ENCODE data around the gene STEEP1. TPM values are rescaled to one million over a fixed set of nuclear protein-coding genes. Genes with fewer than 3 reads are reported as not detected.
A peak's percentile ranks its signal among the peaks of the same experiment; 100 is the strongest.

The STEEP1 gene
- total RNA-seq, 1 experiment from 2014 or later, result 29.2 TPM

DNA sequence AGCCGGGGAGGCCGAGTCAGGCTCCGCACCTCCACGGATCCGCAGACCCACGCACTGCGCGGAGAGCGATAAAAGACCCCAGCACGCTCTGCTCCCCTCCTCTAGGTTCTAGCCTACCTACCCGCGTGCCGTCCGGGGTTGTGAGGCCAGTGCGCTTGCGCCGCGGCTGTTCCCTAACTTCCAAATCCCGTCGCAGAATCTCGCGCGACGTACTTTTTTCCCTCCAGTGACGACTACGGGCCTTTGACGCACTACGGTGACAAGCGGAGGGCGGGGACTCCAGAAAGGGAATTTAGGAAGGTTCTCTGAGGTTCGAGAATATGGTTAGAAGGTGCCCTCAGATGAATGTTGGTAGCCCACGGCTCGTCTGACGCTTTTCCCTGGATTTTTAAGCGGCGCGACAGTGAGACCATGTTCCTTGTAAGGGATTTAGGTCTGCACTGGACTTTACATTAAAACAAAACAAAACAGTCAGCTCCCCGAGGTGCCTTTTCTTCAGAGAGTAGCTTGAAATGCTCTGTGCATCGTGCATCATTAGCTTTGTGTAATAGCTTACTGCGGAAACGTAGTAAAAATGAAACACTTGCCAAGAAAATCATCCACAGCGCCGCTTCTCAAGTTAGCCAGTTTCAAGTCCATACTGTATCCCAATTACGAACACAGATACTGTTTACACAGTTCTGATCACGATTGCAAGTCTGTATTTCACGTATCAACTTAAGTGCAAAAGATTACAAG lies 41.2 kb upstream of the STEEP1 start, which contains the start of gene NKRF:
NKRF (minus strand) TSS at position 145 of the 738 bp plus-strand sequence.
- TF ChIP-seq, protein P1, sequence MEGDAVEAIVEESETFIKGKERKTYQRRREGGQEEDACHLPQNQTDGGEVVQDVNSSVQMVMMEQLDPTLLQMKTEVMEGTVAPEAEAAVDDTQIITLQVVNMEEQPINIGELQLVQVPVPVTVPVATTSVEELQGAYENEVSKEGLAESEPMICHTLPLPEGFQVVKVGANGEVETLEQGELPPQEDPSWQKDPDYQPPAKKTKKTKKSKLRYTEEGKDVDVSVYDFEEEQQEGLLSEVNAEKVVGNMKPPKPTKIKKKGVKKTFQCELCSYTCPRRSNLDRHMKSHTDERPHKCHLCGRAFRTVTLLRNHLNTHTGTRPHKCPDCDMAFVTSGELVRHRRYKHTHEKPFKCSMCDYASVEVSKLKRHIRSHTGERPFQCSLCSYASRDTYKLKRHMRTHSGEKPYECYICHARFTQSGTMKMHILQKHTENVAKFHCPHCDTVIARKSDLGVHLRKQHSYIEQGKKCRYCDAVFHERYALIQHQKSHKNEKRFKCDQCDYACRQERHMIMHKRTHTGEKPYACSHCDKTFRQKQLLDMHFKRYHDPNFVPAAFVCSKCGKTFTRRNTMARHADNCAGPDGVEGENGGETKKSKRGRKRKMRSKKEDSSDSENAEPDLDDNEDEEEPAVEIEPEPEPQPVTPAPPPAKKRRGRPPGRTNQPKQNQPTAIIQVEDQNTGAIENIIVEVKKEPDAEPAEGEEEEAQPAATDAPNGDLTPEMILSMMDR (IDR thresholded peaks at IDR 0.05; ENCODE audit: insufficient read depth in 1 of 2, low read depth in 1 of 2, low read length in 1 of 2, severe bottlenecking in 1 of 2, unreplicated experiment in 1 of 2), result no peak
- intact Hi-C loops (cut with micrococcal nuclease; ENCODE audit: unreplicated experiment), result loop anchor here (2.0 to 10.0 kb wide), 2 partner anchors 50 to 92 kb away; no protein-coding TSS in a partner anchor
- Histone ChIP-seq H3K27me3 (replicated peaks; ENCODE audit: control insufficient read depth, insufficient read depth, low read length) (no peaks in the 10 kb centered on the region), H3K4me1 (no peaks in the 10 kb centered on the region), H3K36me3 (ENCODE audit: control insufficient read depth, insufficient read depth, low read length) (no peaks in the 10 kb centered on the region), H3K4me3 (ENCODE audit: low read depth, low read length) (peak within 1 kb of the TSS; percentile 95), H3K9me3 (no peaks in the 10 kb centered on the region)
- Mint-ChIP-seq H3K27me3 (ENCODE audit: insufficient read depth, unreplicated experiment) (no peaks in the 10 kb centered on the region), H3K36me3 (ENCODE audit: insufficient read depth, unreplicated experiment) (peaks cover 13% of the 10 kb centered on the region), H3K4me3 (ENCODE audit: unreplicated experiment) (peak within 1 kb of the TSS; percentile 94), H3K9me3 (ENCODE audit: unreplicated experiment) (no peaks in the 10 kb centered on the region), H3K4me1 (ENCODE audit: low read depth, unreplicated experiment) (no peaks in the 10 kb centered on the region), H3K27ac (ENCODE audit: unreplicated experiment) (peak within 1 kb of the TSS; percentile 94)
- peak; percentile 90 to 91 for DNase-seq
- TSS peak; percentile 65 for BruUV-seq (replicated peaks)
- ChIA-PET CTCF (interaction anchor here (0.7 to 0.8 kb wide), 3 partner anchors 87 to 122 kb away, joined by 4 to 13 read pairs (median 7); partner anchors contain the start of gene SEPTIN6), POLR2A (interaction anchor here (0.5 to 1.0 kb wide), 4 partner anchors 31 to 103 kb away, joined by 3 to 10 read pairs (median 4); no protein-coding TSS in a partner anchor)

DNA sequence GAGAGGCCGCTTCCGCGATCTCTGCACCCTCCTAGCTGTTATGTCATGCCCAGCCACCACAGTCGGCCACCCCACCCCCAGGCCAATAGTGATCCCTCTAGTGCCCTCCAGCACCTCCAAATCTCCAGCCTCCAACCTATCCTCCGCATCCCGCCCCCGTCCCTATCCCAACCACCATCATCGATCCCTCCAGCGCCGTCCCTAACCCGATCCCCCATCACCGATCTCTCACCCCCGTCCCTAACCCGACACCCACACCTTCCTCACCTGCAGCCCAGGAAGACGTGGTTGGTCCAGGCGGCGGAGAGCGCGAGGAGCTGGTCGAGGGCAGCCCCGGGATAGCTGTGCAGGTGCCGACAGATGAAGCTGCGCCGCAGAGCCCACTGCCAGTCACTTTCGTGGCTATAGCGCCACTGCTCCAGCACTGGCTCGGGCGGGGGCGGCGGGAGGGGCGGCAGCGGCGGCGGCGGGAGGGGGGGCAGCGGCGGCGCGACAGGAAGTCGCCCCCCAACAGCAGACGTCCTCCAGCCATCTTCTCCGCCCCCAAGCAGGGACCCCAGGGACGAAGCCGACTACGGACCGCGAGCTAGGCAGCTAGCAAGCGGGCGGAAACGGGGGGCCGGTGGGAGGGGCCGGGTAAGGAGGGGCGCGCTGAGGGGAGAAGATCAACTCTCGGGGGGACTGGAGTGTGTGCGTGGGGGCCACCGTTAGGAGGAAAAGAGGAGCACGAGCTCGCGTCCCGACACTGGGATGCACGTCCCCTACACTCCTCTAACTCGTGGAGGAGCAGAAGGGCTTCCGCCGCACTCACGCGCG lies 40.5 kb upstream of the STEEP1 start:
- Histone ChIP-seq H3K4me3 (ENCODE audit: low read depth, low read length) (peak overlapping the region; percentile 95), H3K36me3 (ENCODE audit: control insufficient read depth, insufficient read depth, low read length) (no peaks in the 10 kb centered on the region), H3K9me3 (no peaks in the 10 kb centered on the region), H3K4me1 (no peaks in the 10 kb centered on the region), H3K27me3 (replicated peaks; ENCODE audit: control insufficient read depth, insufficient read depth, low read length) (no peaks in the 10 kb centered on the region)
- DNase-seq, result peak; percentile 29 to 35
- Mint-ChIP-seq H3K4me1 (ENCODE audit: low read depth, unreplicated experiment) (no peaks in the 10 kb centered on the region), H3K36me3 (ENCODE audit: insufficient read depth, unreplicated experiment) (peaks cover 14% of the 10 kb centered on the region), H3K9me3 (ENCODE audit: unreplicated experiment) (no peaks in the 10 kb centered on the region), H3K4me3 (ENCODE audit: unreplicated experiment) (peak overlapping the region; percentile 94), H3K27ac (ENCODE audit: unreplicated experiment) (peak overlapping the region; percentile 94), H3K27me3 (ENCODE audit: insufficient read depth, unreplicated experiment) (no peaks in the 10 kb centered on the region)
- intact Hi-C loops (cut with micrococcal nuclease; ENCODE audit: unreplicated experiment), result loop anchor here (2.0 to 10.0 kb wide), 2 partner anchors 51 to 91 kb away; no protein-coding TSS in a partner anchor
- POLR2A ChIA-PET, result interaction anchor here (0.5 to 1.0 kb wide), 4 partner anchors 30 to 103 kb away, joined by 3 to 10 read pairs (median 4); no protein-coding TSS in a partner anchor
- no TSS peak for BruUV-seq (replicated peaks)
- CTCF ChIA-PET, result interaction anchor here (0.6 to 0.7 kb wide), 3 partner anchors 123 to 176 kb away, joined by 3 to 13 read pairs (median 5); partner anchors contain the start of gene SLC25A5
- TF ChIP-seq, protein P1 (IDR thresholded peaks at IDR 0.05; ENCODE audit: insufficient read depth in 1 of 2, low read depth in 1 of 2, low read length in 1 of 2, severe bottlenecking in 1 of 2, unreplicated experiment in 1 of 2), result no peak
